A673 (cell line): ENCODE measurements around the gene ROBO3.

ENCODE experiments used
- CTCF ChIP-seq: fragments of 300-800, 200-600 bp; sonication (generic); conservative IDR thresholded peaks from 2 replicates; pipeline ENCODE4 v1.5.1; 2017; ENCODE audit warnings: low read depth, mild to moderate bottlenecking, antibody characterized with exemption, low read length, moderate library complexity, mixed read lengths
- EZH2 ChIP-seq: fragments of 200-600 bp; sonication (generic); IDR thresholded peaks from 2 replicates; pipeline ENCODE4 v1.6.1; 2017; ENCODE audit warnings: borderline replicate concordance, low read depth, mild to moderate bottlenecking, mixed read lengths, antibody characterized with exemption, low read length; ENCODE audit not compliant: poor library complexity, severe bottlenecking

- TF ChIP-seq CTCF (no peak), EZH2 (no peak)
Measured at GRCh38 chr11:124922831-124923230, 57.6 kb downstream of the ROBO3 start.
